ENCODE data around the gene MICALL2.

Gene MICALL2

GRCh38 chr7:1394371-1394770, 64.9 kb downstream of the MICALL2 start:
- no peak for DNase-seq (ENCODE audit: low read depth)

- no peak for DNase-seq (ENCODE audit: low read depth)
Observed at GRCh38 chr7:1393421-1393820, 65.8 kb downstream of the MICALL2 start.

DNA sequence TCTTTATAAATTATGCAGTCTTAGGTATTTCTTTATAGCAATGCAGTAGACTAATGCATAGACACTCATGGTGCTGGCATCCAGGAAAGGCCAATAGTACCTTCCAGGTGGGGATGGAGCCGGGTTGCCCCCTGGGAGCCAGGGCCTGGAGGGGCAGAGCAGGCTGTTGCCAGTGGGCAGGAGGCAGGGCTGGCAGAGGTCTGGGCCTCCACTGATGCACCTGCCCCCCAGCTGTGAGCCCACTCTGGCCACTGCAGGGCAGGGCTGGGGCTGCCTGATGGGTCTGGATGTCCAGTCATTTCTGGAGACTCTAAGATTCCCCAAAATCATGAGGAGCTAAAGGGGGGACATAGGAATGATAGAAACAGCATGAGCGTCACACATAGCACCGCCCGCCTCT, 66.7 kb downstream of the MICALL2 start:
- no peak for DNase-seq (ENCODE audit: low read depth)

DNA sequence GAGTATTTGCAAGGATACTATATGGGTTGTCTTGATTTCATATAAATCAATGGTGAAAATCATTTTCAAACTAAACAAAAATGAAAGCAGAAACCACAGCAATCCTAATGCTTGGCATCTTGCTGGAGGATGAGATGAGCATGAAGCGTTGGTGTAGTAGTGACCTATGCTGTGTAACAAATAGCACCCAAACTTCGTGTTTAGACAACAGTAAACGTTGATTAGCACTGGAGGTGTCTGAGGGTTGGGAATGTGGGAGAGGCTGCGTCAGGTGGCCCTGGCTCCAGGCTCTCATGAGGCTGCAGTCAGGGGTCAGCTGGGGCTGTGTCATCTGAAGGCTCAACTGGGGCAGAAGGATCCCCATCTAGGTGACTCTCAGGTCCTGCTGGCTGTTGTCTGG, 67.8 kb downstream of the MICALL2 start:
- no peak for DNase-seq (ENCODE audit: low read depth)

GRCh38 chr7:1388703-1389335, 70.5 kb downstream of the MICALL2 start:
- no peak for DNase-seq (ENCODE audit: low read depth)

- DNase-seq (ENCODE audit: low read depth) = no peak
Observed at GRCh38 chr7:1388021-1388702, 71.1 kb downstream of the MICALL2 start.

DNA sequence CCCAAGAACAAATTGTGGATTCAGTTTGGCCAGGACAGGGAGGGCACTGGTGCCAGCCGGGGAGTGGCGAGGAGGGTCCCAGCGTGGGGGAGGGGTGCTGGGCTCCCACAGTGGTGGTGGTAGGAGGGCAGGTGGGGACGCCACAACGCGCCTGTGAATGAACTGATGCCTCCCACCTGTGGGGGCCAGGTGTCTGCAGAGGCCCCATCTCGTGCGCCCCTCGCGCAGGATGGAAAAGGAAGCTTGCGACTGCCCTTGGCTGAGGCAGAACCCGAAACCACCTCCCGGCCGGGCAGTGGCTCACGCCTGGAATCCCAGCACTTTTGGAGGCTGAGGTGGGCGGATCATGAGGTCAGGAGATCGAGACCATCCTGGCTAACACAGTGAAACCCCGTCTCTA, 72.0 kb downstream of the MICALL2 start:
- no peak for DNase-seq (ENCODE audit: low read depth)

- no peak for DNase-seq (ENCODE audit: low read depth)
Observed at GRCh38 chr7:1386623-1387220, 72.5 kb downstream of the MICALL2 start.

DNA sequence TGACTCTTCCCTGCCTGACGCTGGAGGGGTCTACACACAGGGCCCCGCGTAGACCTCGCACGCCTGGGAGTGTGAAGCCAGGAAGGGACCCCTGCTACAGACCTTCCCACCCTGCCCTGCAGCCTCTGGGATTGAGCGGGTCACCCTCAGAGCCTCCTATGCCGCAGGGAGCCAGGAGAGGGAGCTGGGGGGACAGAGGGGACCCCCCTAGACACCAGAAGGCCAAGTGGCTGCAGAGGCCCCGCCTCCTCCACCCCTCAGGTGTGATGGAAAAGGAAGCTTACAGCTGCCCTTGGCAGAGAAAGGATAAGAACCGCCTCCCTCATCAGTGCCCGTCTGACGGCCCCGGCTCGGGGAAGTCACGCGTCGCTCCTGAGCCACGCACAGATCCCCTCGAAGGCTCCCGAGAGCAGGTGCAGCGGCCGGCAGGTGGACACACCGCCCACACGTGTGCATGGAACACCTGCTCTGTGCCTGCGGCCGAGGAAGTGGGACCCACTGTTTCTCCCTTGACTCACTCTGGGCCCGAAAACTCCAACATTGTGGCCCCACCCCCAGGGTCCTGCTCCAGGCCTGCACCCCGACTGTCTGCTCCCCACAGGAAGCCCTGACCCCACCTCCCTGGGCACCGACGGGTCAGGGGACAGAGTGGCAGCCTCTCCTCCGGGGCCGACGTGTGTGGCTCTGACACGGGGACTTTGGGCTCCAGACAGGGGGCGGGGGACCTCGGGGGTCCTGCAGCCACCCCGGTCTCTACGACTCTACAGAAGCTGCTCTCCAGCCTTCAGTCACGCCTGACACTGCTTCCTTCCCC, 73.3 kb downstream of the MICALL2 start:
- no peak for DNase-seq (ENCODE audit: low read depth)

DNA sequence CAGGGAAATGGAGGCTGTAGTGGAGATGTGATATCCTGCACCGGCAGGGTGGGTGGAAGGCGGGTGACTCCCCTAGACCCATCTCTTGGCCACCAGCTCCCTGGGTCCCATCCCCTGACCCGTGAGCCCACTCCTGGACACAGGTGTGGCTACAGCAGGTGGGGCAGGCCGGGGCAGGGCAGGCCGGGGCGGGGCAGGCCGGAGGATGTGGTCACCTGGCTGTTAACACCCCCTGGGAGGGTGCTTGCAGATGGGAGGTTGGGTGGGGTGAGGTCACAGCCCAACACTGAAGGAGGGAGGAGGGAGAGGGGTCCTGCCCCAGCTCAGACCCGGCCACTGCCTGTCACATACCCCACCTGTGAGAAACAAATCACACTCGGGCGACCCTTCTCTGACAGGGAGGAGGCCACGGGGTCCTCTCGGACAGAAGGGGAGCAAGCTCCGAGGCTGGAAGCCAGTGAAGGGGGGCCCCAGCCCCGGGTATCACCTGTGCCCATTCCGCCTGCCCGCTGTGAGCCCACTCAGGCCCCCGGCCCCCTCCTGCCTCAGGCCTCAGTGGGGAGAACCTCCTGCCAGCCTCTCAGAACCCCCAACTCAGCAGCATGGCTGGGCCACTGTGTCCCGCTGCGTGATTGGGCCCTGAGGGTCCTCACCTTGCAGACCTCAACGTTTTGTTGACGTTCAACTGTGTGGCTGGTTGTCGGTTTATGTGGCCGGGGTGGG, 74.0 kb downstream of the MICALL2 start:
- DNase-seq (ENCODE audit: low read depth) = no peak

Data from activated T-helper 1 cell treated with Interleukin-2 at 50 U/mL for 16 hours (primary cell).